MM.1S (cell line): ENCODE data around the gene GARNL3.

ENCODE experiments used
- DNase-seq: peaks from one replicate; pipeline ENCODE4 v3.0.0-alpha.2; 2015
- H2AFZ ChIP-seq: fragments of 300-600 bp; sonication (generic); 2 replicates; pipeline ENCODE4 v1.6.0; 2016; ENCODE audit warnings: antibody characterized with exemption, low read length
- H3F3A ChIP-seq: fragments of 300-600 bp; sonication (generic); 2 replicates; pipeline ENCODE4 v1.6.1; 2016; ENCODE audit warnings: mild to moderate bottlenecking, antibody characterized with exemption, low read length, moderate library complexity, mixed read lengths; ENCODE audit not compliant: insufficient read depth
- H3K27ac ChIP-seq: fragments of 300-600 bp; sonication (generic); 2 replicates; pipeline ENCODE4 v1.5.1; 2016; ENCODE audit warnings: mild to moderate bottlenecking, low read length
- H3K27me3 ChIP-seq: fragments of 300-600 bp; sonication (generic); replicated peaks from 2 replicates; pipeline ENCODE4 v1.6.0; 2016; ENCODE audit warnings: low read length; ENCODE audit not compliant: insufficient read depth
- H3K36me3 ChIP-seq: fragments of 300-600 bp; sonication (generic); replicated peaks from 2 replicates; pipeline ENCODE4 v1.6.1; 2016; ENCODE audit warnings: mild to moderate bottlenecking, low read length, mixed read lengths; ENCODE audit not compliant: insufficient read depth
- H3K4me1 ChIP-seq: fragments of 300-600 bp; sonication (generic); 2 replicates; pipeline ENCODE4 v1.6.1; 2016; ENCODE audit warnings: low read length, mixed read lengths
- H3K4me2 ChIP-seq: fragments of 300-600 bp; sonication (generic); 2 replicates; pipeline ENCODE4 v1.6.0; 2016; ENCODE audit warnings: low read depth, low read length
- H3K4me3 ChIP-seq: fragments of 300-600 bp; sonication (generic); 2 replicates; pipeline ENCODE4 v1.5.1; 2016; ENCODE audit warnings: low read length, mixed read lengths
- H3K79me2 ChIP-seq: fragments of 300-600 bp; sonication (generic); 2 replicates; pipeline ENCODE4 v1.6.1; 2016; ENCODE audit warnings: mixed run types, low read length, mixed read lengths
- H3K9ac ChIP-seq: fragments of 300-600 bp; sonication (generic); 2 replicates; pipeline ENCODE4 v1.6.1; 2016; ENCODE audit warnings: low read length, mixed read lengths
- H3K9me2 ChIP-seq: fragments of 300-600 bp; sonication (generic); replicated peaks from 2 replicates; pipeline ENCODE4 v1.6.1; 2016; ENCODE audit warnings: mild to moderate bottlenecking, low read length, mixed read lengths; ENCODE audit not compliant: insufficient read depth
- H3K9me3 ChIP-seq: fragments of 300-600 bp; sonication (generic); replicated peaks from 2 replicates; pipeline ENCODE4 v1.6.1; 2016; ENCODE audit warnings: mild to moderate bottlenecking, low read length, mixed read lengths; ENCODE audit not compliant: insufficient read depth
- H4K20me1 ChIP-seq: fragments of 300-600 bp; sonication (generic); 2 replicates; pipeline ENCODE4 v1.6.1; 2016; ENCODE audit warnings: mild to moderate bottlenecking, low read length, moderate library complexity, mixed read lengths; ENCODE audit not compliant: insufficient read depth
- CTCF ChIP-seq: fragments of 300-600 bp; sonication (generic); IDR thresholded peaks from 2 replicates; pipeline ENCODE4 v1.5.1; 2016; ENCODE audit warnings: antibody characterized with exemption, low read length, mixed read lengths
- EZH2 ChIP-seq: fragments of 300-600 bp; sonication (generic); optimal IDR thresholded peaks from 2 replicates; pipeline ENCODE3; 2017; ENCODE audit warnings: low read depth, mild to moderate bottlenecking, antibody characterized with exemption, low read length, mixed read lengths
- EZH2phosphoT487 ChIP-seq: fragments of 300-600 bp; sonication (generic); IDR thresholded peaks from 2 replicates; pipeline ENCODE4 v1.6.1; 2018; ENCODE audit warnings: antibody characterized with exemption, low read length

The GARNL3 gene

GRCh38 chr9:127382541-127382940 is 118.0 kb downstream of the GARNL3 start:
- Histone ChIP-seq H3K27ac (no peak overlapping the region), H3K4me3 (no peak overlapping the region), H2AFZ (no peak overlapping the region), H3K27me3 (no peaks in the 10 kb centered on the region), H3K9ac (no peak overlapping the region), H3K36me3 (no peaks in the 10 kb centered on the region), H3K4me2 (no peak overlapping the region), H3F3A (no peaks in the 10 kb centered on the region), H3K9me2 (no peaks in the 10 kb centered on the region), H3K9me3 (no peaks in the 10 kb centered on the region), H4K20me1 (no peaks in the 10 kb centered on the region), H3K4me1 (no peaks in the 10 kb centered on the region), H3K79me2 (no peaks in the 10 kb centered on the region)
- DNase-seq, result no peak
- TF ChIP-seq EZH2, result no peak
- no peak for TF ChIP-seq EZH2phosphoT487
- no peak for TF ChIP-seq CTCF

GRCh38 chr9:127384016-127384730 is 119.6 kb downstream of the GARNL3 start:
- DNase-seq, result no peak
- Histone ChIP-seq H3K9ac (no peak overlapping the region), H3K27ac (no peak overlapping the region), H3K9me3 (no peaks in the 10 kb centered on the region), H3K36me3 (no peaks in the 10 kb centered on the region), H3K79me2 (no peaks in the 10 kb centered on the region), H3K4me2 (no peak overlapping the region), H3K4me3 (no peak overlapping the region), H3K4me1 (peaks cover 4% of the 10 kb centered on the region; the same call in 1 of the 2 replicates), H3K27me3 (no peaks in the 10 kb centered on the region), H3K9me2 (no peaks in the 10 kb centered on the region), H3F3A (no peaks in the 10 kb centered on the region), H4K20me1 (no peaks in the 10 kb centered on the region), H2AFZ (no peak overlapping the region)
- TF ChIP-seq EZH2phosphoT487, result no peak
- no peak for TF ChIP-seq CTCF
- no peak for TF ChIP-seq EZH2

- H3K9ac ChIP-seq, result no peak overlapping the region
- peaks cover 4% of the 10 kb centered on the region; the same call in 1 of the 2 replicates for H3K4me1 ChIP-seq
- no peaks in the 10 kb centered on the region for H3K9me3 ChIP-seq
- H3K4me3 ChIP-seq, result no peak overlapping the region
- TF ChIP-seq CTCF (no peak), EZH2phosphoT487 (no peak), EZH2 (no peak)
- no peaks in the 10 kb centered on the region for H3K9me2 ChIP-seq
- H3K79me2 ChIP-seq, result no peaks in the 10 kb centered on the region
- H3K27ac ChIP-seq, result no peak overlapping the region
- no peaks in the 10 kb centered on the region for H3F3A ChIP-seq
- no peaks in the 10 kb centered on the region for H4K20me1 ChIP-seq
- H3K4me2 ChIP-seq, result no peak overlapping the region
- DNase-seq, result no peak
- H2AFZ ChIP-seq, result no peak overlapping the region
- H3K36me3 ChIP-seq, result no peaks in the 10 kb centered on the region
- no peaks in the 10 kb centered on the region for H3K27me3 ChIP-seq
Measured at GRCh38 chr9:127384901-127385300, 120.3 kb downstream of the GARNL3 start.
